ENCODE measurements around the gene COX7A2L.

GRCh38 chr2:42338567-42339190 is 22.3 kb downstream of the COX7A2L start:
- no peak for TF ChIP-seq CTCF (IDR thresholded peaks at IDR 0.05; ENCODE audit: low read length)
- TF ChIP-seq EZH2 (IDR thresholded peaks at IDR 0.05; ENCODE audit: borderline replicate concordance, low read length) = no peak
